GM18499 (cell line): ENCODE results near the gene ANKS1B.

Experiments used
- ATAC-seq: cut with Tn5 transposase; IDR thresholded peaks from one replicate; pipeline ENCODE4 v1.9.1; 2021; ENCODE audit warnings: moderate number of reproducible peaks; ENCODE audit not compliant: insufficient read depth, unreplicated experiment

ANKS1B gene

GRCh38 chr12:99111600-99111999 is 873.1 kb downstream of the ANKS1B start:
- ATAC-seq, result no peak

GRCh38 chr12:99110868-99111267 is 873.9 kb downstream of the ANKS1B start:
- ATAC-seq, result no peak

DNA sequence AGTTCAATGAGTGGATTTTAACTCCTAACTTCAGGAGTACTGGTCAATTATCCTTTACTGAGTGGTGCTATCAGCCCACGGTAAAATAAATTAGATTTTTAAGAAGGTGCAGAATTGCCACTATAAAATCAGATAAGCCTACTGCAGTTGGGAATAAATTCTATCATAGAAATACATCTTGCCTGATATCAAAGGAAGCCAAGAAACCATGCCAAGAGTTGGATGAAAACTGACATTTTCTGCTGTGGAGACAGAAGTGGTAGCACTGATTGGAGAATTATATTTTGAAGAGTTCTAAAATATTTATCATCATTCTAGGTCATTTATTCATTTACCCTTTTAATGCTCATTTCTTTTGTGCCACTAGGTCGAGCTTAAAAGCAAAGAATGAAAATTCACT is 874.5 kb downstream of the ANKS1B start:
- no peak for ATAC-seq

DNA sequence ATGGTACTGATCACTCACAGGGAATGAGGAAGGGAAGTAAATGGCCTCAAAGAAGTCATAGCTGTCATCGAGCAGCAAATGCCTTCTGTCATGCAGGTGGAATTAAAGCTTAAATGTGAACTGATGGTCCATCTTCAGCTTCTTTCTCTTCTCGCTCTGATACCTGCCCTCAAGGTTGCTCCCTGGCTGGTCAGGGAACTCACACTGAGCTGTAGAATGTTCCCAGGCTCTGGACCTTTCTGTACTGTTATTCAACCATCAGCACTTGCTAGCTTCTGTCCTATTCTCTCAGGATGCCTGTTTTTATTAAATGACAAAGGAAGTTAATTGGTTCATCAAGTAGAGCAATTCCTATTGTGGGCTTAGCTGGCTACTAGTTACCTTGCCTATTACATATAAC is 875.8 kb downstream of the ANKS1B start:
- ATAC-seq, result no peak

DNA sequence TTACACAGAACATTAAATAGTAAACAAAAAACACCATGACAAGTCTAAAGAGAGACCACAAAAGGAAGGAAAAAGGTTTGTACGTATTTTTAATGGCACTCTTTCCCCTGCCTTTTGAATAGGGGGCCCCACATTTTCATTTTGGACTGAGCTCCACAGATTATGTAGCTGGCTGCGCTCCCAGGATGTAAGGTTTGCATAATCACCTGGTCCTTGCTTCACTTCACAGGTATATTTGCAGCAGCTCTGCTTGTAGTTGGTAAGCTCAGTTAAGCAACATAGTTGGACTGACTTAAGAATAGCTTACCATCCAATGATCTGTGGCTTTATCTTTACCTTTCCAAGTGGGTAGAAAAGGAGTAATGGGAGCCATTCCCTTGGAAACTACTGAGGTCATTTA is 885.0 kb downstream of the ANKS1B start:
- ATAC-seq, result no peak

DNA sequence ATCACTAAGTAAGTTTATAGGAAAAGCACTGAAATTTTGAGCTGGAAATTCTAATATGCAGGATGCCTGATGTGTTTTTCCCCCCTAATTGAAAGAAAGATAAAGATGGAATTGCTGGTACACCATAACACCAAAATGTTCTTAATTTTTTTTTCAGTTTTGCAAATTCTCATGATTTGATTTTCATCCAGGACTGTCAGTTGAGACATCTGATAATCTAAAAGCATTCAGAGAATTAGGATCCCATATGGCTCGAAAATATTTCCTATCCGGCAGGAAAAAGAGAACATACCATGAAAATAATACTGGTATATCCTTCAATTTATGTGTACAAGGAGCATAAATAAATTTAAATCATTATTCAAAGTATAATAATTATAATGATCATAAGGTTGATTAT is 887.6 kb downstream of the ANKS1B start:
- no peak for ATAC-seq

DNA sequence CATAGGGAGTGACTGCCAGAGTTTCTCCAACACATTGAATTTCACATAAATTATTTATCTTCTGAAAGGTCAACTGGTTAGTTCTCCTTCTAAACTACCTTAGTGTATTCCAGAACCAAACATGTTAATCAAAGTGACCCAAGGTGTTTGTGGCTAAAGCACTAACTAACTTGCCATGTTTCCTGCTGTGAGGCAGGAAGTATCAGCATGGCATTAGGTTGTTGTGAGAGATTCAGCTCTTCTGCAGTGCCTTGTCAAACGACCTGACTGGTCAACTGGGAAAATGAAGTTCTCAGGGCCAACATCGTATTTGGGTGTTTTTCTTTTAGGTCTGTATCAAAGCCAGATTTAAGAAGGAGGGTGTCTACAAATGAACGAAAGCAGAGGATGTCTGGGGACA is 891.6 kb downstream of the ANKS1B start:
- ATAC-seq, result no peak

GRCh38 chr12:99092100-99092851 is 892.5 kb downstream of the ANKS1B start:
- ATAC-seq, result no peak

DNA sequence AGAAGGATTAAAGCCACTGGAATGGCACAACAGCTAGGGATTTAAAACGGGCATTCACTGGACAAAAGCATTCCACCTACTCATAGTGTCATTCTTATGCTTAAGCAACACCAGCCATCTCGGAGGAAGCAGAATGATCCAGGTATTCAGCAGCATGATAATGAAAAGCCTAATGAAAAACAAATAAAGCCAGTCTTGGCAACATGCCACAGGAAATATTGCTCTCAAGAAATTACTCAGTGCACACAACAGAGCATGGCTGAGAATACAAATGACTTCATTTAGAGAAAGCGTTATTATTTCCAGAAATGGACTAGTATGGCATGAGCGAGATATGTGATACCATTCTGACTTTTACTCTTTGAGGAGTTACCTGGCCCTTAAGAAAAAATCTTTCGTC is 897.5 kb downstream of the ANKS1B start:
- no peak for ATAC-seq

DNA sequence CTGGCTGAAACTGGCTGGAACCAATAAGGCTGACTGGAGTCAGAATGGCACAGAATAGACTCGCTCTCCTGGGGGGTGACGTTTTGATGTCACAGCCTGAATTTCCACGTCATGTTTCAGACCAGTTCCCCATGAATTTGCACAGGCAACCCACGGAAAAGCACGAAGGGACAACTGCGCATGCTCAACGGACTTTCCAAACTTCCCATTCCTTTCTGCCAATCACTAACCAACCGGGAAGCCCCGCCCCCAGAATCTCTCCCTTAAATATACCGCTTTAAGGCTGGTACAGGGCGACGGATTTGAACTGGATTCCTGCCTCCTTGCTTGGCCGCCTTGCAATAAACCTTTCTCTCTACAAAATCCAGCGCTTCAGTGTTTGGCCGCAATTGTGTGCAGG is 904.9 kb downstream of the ANKS1B start:
- no peak for ATAC-seq

DNA sequence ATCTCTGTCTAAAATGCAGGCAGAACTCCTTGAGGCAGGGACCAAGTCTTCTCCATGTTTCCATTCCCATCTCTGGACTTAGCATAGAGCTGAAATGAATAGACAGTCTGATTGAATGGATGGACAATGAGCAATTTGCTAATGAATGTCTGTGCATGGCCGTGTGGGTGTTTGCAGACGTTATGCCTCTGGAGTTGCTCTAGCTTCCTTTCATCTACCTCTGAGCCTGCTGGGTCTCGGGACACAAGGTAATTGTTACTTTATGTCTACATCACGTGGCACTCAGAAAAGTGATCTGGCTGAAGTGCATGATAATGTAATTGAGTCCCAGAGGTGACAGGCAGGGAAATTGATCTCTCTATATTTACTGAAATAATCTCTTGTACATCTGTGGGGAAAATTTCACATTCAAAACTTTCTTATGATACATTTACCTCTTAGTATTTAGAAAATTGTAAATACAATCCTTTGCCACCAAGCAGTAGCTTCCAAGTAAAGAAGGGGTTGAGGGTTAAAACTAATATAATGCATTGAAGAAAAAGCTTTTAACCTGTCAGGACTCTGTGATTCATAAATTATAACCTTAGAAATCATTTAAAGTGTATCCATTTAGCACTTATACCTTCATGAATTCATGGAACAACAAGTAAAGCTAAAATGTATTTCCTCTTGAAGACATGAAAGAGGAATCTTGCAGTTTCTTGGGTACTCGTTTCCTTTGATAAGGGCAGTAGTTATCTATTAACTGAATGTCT is 915.6 kb downstream of the ANKS1B start:
- ATAC-seq, result no peak

GRCh38 chr12:99067171-99067785 is 917.5 kb downstream of the ANKS1B start:
- no peak for ATAC-seq

- no peak for ATAC-seq
Measured at GRCh38 chr12:99066726-99067125, 918.0 kb downstream of the ANKS1B start.

- ATAC-seq, result no peak
Measured at GRCh38 chr12:99063182-99063581, 921.6 kb downstream of the ANKS1B start.

DNA sequence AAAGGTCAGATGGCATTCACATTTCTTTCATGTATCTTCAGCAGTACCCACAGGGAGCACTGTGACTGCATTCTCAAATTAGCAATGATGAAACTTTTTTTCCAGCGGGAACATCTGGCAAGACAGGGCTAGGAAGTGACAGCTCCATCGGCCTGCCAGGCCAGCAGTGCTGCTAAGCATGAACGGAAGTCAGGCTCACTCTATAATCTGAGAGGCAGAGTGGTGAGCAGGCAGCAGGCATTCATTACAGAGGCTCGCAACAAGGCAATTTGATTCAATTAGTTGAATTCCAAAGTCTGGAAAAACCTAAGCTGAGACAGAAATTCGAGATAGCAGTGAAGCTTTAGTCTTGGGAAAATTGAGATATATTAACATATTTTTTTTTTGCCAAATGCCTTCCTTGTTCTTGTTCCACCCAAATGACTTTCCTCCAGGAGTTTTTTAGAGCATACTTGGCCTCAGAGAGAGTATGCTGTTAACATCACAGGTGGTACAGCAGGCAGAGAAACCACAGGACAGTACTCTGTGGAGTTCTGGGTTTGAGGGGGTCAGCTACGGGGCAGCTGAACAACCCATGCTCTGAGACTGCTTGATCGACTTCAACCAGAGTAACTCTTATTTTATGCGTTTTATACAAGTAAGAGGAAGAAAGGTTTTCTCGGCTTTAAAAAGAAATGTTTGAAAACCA is 924.8 kb downstream of the ANKS1B start:
- no peak for ATAC-seq

- no peak for ATAC-seq
Measured at GRCh38 chr12:99057670-99058069, 927.1 kb downstream of the ANKS1B start.

DNA sequence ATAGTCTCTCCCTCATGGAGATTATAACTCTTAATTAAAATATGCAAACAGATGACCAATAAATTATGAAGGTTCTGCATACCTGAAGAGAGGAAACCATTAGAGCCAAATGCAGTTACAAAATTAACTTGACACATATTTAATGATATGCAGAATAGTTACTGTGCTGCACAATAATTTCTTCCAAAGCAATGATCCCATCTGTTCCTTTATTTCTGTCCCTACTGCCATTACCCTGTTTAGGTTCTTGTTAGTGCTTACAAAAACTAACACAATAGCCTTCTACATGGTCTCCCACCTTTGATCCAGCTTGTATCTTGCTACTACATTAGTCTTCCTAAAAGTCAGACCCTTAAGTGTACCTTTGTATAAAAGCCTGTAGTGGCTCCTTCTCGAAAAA is 928.5 kb downstream of the ANKS1B start:
- no peak for ATAC-seq

- no peak for ATAC-seq
Measured at GRCh38 chr12:99055299-99055698, 929.4 kb downstream of the ANKS1B start.

DNA sequence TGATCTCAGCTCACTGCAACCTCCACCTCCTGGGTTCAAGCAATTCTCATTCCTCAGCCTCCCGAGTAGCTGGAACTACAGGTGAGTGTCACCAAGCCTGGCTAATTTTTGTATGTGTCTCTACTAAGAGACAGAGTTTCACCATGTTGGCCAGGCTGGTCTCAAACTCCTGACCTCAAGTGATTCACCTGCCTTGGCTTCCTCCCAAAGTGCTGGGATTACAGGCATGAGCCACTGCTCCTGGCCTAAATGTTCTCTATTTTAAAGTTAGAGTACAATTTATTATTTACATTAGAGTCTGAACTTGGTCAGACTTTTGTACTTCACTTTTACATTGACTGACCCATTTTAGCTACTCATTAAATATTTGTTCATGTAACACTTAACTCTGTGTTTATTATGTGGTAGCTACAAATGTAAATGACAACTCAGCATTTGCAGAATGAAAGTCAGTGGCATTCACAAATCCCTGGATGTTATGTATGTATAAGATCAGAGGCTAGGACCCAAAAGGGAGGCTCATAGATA is 930.1 kb downstream of the ANKS1B start:
- ATAC-seq, result no peak

DNA sequence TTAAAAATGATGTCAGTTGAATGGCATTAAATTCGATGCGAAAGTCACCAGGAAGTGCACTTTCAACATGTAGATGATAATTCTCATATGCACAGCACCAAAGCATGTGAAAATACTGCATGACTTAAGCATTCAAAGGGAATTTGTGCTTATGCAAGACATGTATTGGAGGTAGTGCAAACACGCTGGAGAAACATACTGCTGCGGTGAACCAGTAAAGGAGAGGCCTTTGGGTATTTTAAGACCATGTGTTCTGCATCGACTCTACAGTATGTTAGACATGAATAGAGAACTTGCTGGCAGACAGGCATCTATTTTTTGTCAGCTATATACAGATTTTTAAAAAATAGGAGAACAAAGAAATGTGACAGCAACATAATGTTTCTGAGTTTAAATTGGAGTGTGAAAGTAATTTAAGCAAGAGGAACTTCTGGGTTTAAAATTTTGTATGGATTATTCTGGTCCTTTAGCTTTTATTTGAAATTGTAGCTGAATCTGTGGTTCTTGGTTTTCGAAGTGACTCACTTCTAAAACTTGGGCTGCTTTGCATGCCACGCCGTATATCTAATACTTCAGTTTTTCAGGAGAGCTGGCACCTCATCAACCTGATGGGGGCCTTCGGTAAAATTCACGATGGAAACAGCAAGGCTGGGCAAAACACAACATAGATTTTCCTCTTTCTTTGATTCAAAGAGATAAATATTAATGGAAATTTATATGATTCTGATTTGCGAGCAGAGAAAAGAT is 930.9 kb downstream of the ANKS1B start:
- no peak for ATAC-seq
